Measurements from ENCODE around the gene PKIG. TPM values are rescaled to one million over a fixed set of nuclear protein-coding genes. Genes with fewer than 3 reads are reported as not detected.

Gene PKIG
- total RNA-seq, 1 donor from 2014 or later: 239 TPM

DNA sequence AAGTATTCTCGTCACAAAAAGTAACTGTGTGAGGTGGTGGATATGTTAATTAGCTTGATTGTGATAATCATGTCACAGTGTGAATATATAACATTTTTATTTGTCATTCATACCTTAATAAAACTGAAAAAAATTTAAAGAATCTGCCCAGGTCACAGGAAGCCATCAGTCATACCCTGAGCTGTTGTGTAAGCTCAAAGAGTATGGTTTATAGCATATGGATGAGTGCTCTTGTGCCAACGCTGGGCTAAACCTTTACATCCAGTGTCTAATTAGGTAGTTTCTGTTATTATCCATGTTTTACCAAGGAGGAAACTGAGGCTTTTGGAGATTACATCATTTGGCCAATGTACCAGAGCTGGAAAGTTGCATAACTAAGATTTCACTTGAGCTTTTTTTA lies 11.4 kb downstream of the PKIG start:
- DNase-seq (ENCODE audit: extremely low read depth, low read depth, low spot score): no peak

DNA sequence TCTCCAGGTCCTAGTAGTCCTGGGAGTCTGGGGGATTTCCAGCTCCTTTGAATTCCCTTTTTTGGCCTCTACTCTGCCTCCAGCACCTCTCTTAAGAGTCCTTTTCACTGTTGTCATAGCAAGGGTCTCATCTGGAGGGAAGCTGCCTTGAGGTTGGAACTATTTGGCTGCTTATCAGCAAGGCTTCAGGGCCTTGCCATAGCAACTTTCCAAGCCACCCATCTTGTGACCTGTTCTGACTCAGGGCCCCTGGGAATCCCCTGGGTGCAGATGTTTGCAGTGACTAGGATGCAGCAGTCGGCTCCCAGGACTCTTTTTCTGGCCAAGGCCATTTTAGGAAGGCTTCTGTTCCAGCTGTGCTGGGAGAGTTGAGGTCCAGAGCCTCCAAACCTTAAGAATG lies 12.4 kb downstream of the PKIG start:
- DNase-seq (ENCODE audit: extremely low read depth, low read depth, low spot score): no peak

DNA sequence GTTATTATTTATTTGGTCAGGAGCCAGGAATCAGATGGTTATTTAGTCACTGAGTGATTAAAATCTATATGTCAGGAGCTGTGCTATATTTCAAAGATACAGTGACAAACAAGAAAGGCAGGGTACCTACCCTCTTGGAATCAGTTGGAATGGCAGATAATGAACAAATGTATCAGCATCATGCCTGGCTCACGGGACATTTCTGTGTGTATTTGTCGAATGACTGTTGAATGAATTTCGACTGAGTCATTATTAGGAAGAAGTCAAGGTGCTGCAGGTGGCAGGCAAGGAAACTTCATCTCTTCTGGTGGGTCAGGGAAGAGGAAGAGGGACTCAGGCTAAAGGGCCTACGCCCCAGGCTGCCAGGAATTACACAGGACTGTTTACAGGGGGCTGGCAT lies 13.6 kb downstream of the PKIG start:
- no peak for DNase-seq (ENCODE audit: extremely low read depth, low read depth, low spot score)

DNA sequence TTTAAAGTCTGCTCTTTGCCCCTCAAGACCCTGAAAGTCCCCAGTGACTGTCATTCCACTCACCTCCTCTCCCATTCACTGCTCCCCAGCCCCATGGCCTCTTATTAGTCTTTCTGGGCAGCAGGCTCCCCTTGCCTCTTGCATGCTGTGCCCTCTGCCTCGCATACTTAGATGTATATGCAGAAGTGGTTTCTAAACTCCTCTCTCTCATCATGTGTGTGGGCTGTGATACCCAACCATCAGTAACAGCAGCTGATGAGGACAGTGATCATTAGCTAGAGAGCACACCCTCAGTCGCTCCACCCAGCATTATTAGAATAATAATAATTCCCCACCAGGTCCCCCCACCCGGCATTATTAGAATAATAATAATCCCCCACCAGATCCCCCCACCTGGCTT lies 14.5 kb downstream of the PKIG start:
- DNase-seq (ENCODE audit: extremely low read depth, low read depth, low spot score): no peak

DNA sequence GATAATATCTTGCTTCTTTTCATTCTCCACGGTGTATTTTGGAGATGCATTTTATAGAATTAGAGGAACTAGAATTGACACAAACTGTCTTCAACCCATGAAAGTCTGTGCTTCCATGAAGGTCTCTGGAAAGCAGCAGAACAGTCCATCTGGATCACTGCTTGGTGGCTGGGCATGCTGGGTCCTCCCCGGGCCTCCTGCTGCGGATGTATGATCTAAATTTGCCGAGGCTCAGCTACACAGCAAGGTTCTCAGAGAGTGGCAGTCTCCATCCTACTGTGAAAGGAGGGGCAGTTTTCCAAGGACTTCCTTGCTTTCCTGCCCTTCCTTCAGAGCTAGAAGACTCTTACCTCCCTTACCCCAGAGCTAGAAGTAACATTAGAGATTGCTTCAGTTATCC lies 15.1 kb downstream of the PKIG start:
- DNase-seq (ENCODE audit: extremely low read depth, low read depth, low spot score): no peak

DNA sequence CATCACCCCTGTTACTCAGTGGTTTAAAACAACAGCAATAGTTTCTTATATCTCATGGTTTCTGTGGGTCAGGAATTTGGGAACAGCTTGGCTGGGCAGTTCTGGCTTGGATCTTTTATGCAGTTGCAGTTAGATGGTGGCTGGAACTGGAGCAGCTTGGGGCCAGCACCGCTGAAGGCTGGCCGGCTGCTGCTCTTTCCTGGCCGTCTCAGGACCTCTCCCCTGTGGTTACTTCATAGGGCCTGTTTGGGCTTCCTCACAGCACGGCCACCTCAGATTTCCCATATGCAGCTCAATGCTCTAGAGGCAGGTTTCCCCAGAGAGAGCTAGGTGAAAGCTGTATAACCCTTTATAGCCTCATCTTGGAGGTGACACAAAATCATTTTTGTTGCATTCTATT lies 15.6 kb downstream of the PKIG start:
- DNase-seq (ENCODE audit: extremely low read depth, low read depth, low spot score): no peak

DNA sequence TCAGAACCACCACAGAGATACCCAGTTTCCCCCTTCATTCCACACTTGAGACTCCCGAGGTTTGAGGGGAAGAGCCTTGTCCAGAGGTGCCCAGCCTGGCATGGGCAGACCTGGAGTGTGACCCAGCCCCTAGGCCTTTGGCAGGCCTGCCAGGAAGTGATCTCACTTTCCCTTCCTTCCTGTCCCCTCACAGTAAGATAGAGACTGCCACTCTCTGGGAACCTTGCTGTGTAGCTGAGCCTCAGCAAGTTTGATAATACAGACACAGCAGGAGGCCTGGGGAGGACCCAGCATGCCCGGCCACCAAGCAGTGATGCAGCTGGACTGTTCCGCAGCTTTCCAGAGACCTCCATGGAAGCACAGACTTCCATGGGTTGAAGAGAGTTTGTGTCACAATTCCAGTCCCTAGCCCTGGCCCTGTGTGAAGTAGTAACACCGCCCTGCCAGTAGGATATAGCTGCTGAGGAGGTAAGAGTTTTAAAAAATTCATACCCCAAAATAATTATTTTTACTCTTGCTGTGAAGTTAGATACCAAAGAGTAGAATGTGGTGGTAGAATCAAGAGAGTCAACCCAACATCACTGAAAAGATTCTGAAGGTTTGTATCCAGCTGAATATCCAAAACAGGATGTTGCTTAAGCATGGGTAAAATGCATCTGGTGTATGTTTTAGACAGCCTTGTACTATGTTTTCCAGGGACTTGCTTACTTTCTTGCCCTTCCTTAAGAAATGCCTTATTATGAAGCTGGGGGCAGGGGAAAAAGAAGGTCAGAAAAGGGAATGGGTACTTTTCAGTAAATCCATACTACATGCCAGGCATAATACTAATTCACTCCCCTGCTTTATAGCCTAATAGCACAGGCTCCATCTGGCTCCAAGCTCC lies 16.3 kb downstream of the PKIG start:
- DNase-seq (ENCODE audit: extremely low read depth, low read depth, low spot score): no peak

DNA sequence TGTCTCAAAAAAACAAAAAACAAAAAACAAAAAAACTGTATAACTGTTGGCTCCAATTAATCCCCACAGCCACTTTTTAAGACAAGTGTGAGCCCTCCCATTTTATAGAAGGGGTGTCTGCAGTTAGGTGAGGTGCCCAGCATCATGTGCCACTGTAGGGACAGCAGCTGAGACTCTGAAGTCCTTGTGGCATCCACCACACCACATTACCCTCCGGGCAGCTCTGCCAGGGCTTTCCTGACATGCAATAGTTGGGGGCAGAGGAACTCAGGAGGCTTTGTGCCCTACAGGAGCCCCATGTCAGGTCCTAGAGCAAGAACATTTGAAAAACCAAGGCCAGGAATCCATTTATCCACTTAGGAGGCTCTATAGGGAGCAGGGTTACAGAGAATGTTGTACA lies 17.3 kb downstream of the PKIG start:
- no peak for DNase-seq (ENCODE audit: extremely low read depth, low read depth, low spot score)

DNA sequence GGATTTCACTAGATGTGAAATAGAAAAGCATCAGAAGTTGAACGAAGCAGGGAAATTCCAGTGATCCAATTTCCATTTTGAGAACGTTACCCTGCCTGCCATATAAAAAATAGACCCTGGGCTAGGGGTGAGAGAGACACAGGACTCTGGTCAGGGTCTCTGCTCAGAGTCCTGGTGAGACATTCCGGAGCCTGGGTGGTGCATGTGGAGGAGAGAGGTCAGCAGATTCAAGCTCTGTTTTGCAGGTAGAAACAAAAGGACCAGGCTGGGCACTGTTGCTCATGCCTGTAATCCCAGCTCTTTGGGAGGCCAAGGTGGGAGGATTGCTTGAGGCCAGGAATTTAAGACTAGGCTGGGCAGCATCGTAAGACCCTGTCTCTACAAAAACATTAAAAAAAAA lies 17.9 kb downstream of the PKIG start:
- no peak for DNase-seq (ENCODE audit: extremely low read depth, low read depth, low spot score)

DNA sequence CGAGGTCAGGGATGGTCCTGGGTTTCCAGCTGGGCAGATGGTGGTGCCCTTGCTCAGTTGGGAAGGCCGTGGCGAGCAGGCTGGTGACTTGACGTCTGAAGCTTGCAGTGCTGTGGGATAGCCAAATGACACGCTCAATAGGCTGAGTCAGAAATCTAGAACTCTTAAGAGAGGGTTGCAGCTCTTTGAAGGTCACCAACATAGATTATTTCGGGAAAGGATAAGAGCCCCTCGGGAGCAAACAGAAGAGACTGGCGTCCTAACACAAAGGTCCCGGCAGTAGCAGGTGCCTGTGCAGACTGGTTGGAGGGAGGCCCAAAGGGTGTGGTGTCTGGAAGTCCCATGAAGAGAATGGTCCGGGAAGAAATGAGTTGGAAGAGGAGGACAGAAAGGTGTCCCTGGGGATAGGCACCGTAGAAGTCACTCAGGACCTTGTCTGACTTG lies 18.4 kb downstream of the PKIG start:
- no peak for DNase-seq (ENCODE audit: extremely low read depth, low read depth, low spot score)

DNA sequence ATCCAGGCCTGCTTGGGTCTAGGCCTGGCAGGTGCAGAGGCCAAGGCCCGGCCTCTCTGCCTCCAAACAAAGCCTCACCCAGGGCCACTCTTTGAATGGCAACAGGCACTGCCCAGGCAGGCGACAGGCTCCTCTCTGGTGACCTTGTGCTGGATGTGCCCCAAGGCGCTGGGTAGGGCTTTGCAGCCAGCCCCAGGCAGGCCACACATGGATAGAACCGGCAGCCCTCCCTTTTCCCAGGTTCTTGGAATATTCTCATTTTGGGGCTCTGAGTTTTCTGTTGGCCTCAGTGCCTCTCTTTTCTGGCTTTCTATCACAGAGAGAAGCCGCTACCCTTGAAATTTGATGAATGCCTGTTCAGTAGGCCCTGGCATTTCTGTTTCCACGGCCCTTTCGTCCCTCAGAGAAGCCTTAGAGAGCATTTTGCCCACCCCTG lies 18.9 kb downstream of the PKIG start:
- no peak for DNase-seq (ENCODE audit: extremely low read depth, low read depth, low spot score)

DNA sequence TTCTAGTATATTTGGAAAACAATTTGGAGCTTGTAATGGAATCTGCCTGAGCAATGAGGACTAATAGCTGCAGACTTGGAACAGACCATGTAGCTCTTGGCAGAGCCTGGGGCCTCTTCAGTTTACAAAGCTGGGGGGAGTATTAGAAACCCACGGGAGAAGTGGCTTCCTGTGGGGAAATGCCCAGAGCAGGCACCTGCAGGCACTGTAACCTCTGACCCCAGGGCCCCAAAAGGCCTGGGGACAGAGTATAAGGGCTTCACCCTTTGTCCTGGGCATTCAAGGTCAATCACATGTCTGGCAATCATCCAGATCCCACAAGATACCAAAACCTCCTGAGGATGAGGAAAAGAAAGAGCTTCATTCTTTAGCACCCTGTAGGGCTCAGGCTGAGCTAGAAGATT lies 19.4 kb downstream of the PKIG start:
- DNase-seq (ENCODE audit: extremely low read depth, low read depth, low spot score): no peak

DNA sequence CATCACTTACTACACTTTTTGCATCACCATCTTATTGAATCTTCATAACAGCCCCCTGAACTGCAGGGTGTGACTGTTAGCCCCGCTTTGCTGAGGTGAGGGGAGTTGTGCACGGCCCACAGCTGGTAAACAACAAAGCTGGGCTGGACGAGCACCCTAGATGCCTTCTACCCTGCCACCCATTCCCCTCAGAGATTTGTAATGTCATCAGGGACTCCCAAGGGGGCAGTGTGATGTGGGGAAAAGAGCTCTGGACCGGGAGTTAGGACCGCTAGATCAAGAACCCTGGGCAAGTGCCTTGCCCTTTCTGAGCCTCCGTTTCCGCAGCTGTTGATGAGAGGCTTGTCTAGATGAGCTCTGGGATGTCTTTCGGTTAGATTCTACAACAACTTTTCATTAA lies 20.9 kb downstream of the PKIG start:
- no peak for DNase-seq (ENCODE audit: extremely low read depth, low read depth, low spot score)

DNA sequence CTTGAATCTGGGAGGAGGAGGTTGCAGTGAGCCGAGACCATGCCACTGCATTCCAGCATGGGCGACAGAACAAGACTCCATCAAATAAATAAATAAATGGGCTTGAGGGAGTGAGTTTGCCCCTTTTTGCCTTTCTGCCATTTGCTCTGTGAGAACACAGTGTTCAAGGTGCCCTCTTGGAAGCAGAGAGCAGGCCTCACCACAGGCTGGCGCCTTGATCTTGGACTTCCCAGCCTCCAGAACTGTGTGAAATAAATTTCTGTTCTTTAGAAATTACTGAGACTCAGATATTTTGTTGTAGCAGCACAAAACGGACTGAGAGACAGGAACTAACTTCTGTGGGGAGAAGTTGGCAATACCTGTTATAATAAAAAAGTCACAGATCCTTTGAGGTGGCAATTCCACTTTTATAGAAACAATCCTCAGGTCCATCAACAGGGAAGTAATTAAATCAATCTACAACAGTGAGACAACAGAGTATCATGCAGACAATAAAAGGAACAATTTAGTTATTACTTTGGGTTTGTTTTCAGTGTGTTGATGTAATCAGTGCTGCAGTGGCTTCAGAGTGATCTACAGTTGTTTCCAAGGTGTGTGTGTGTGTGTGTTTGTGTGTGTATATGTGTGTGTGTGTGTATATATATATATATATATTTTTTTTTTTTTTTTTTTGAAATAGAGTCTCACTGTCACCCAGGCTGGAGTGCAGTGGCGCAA lies 24.5 kb downstream of the PKIG start:
- DNase-seq (ENCODE audit: extremely low read depth, low read depth, low spot score): no peak

DNA sequence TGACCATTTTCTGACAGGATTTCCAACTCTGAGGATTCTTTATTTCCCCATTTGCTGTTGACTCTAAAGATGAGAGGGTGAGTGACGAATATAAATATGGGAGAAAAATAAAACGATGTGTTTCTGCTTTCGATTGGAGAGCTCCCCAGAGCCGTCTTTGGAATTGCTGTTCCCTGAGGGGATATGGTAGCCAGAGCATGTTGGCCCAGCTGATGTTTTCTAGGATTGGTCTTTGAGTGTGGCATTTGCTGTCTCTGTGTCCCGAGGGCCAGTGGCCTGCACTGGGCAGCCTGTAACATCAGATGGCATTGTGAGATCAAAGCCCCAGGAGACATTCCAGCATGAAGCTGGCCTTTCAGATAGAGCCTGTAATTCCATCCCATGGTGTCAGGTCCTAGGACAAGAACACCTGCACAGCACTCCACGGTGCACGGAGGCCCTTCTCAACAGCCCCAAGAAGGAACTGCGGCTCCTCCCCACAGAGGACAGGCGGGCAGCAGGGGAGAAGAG lies 26.7 kb downstream of the PKIG start:
- DNase-seq (ENCODE audit: extremely low read depth, low read depth, low spot score): no peak

DNA sequence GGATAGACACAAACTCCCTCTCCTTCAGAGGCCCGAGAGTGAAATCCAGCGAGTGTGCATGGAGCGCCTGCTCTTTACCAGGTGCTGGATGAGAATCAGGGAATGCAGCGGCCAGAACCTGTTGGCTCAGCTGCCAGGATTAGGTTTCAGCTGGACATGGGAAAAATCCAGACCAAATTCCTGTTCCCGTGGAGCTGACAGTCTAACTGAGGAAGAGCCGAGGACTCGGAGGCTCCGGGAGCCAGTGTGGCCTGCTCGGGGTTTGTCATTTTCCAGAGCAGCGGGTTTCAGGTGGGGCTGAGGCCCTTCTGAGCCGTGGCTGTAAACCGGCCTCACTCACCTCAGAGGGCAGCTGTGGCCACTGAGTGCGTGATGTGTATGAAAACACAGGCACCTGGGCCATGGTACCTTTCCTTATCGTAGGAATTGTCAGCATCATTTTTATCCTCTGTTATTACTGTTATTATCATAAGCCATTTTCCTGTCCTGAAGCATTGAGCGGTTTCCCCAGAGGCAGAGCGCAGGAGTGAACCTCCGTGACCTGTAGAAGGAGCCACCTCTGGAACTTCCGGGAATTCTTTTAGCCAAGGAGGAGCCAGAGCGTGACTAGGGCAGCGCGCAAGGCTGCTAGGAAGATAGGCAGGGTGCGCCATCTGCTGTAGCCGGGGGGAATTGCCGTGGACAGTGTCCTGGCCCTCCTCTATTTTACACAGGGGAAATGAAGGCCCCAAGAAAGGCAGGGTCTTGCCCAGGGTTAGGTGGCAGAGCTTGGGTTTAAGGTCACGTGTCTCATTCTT lies 27.3 kb downstream of the PKIG start:
- peak; percentile 77 for DNase-seq (ENCODE audit: extremely low read depth, low read depth, low spot score)

DNA sequence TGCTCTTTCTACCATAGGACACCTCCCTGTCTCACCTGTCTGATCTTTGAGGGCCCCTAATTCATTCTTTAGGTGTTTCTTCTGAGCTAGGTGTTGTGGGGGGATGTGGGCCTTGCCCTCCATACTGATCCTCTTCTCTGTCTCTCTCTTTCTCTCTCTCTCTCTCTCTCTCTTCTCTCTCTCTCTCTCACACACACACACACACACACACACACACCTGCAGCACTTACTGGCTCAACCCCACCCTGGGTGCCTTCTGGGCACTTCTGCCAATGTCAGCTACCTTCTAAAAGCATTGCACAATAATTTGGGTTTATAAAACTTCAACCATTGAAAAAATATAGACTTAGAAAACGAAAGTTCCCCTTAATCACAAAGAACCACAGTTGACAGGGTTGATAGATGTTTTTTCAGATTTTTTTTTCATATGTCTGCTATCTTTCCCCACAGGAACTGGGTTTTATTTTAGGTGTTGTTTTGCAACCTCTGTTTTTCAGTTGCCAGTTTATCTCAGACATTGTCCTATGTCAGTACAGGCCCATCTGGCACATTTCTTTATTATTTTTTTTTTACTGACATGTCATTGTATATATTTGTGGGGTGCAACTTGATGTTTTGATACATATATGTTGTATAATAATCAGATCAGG lies 28.1 kb downstream of the PKIG start:
- DNase-seq (ENCODE audit: extremely low read depth, low read depth, low spot score): no peak

DNA sequence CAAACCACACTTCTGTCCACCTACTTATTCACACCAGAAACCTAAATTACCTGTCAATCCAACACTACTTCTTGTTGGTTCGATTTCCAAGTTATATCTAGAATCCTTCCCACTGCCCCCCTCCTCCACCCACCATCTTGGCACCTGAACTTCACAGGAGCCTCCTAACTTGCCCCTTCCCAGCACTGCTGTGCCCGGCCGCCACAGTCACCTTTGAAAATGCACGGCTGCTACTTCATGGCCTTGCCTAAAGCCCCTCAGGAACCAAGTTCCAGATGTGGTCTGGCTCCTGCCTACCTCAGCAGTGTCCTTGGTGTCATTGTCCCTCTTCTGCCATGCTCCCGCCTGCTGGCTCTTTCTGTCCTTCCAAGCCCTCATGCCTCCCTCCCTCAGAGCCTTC lies 31.2 kb downstream of the PKIG start:
- no peak for DNase-seq (ENCODE audit: extremely low read depth, low read depth, low spot score)

DNA sequence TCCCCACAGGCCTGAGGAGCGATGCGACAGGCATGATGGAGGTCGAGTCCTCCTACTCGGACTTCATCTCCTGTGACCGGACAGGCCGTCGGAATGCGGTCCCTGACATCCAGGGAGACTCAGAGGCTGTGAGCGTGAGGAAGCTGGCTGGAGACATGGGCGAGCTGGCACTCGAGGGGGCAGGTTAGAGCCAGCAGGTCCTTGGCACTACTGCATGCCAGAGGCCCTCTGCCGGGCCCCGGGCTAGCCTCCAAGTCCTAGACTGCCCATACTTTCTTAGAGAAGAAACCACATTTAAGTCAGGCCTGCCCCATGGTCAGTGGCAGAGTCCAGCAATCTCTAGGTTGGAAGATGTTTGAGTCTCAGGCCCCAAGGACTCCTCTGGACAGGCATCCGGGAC lies 32.1 kb downstream of the PKIG start:
- no peak for DNase-seq (ENCODE audit: extremely low read depth, low read depth, low spot score)

DNA sequence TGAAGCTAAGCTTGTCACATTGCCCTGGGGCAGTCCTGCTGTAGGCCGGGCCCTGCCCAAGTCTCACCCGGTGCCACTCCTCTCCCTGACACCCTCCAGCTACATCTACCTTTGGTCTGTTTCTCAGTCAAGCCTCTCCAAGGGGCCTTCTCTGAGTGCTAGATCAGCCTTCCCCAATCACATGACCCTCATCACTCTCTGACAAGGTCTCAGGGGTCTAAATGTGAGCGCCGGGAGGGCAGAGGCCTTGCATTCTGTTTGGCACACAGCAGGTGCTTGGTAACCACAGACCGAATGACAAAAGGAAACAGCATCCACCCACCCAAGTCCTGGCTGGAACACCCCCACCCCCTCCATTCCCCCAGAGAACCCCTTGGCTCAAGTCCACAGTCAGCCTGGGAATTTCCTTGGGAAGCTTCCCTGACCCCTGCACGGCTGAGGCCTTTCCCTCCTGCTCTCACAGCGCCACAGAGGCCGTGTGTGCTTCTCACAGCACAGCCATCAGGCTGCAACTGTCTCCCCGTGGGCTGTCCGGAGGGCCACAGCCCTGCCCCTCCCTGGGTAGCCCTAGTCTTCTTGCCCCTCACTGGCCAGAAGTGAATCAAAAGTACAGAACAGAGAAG lies 32.9 kb downstream of the PKIG start:
- no peak for DNase-seq (ENCODE audit: extremely low read depth, low read depth, low spot score)
